Measurements from ENCODE around the gene EBF3.
A peak's percentile ranks its signal among the peaks of the same experiment; 100 is the strongest.

Gene EBF3

GRCh38 chr10:129892548-129893052, 71.5 kb downstream of the EBF3 start:
- DNase-seq (ENCODE audit: low read depth in 3 of 3, low spot score in 1 of 3), result no peak

DNA sequence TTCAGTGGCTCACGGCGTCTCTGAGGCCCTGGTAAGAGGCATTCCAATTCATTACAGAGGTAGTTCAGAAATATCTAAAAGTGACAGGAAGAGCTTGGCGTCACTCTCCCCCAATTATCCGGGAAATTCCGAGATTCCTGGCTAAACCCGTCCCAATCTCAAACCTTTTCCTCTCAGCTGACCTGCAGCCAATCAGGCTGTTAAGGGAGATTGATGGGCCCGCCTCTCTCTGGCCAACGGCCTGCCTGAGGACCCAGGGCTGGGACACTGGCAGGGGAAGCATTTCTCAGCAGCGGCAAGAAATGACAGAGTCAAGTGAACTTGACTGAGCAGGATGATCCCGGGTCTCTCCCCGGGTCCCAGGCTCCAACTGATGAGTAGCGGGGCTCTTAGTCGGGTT, 72.3 kb downstream of the EBF3 start:
- no peak for DNase-seq (ENCODE audit: low read depth in 3 of 3, low spot score in 1 of 3)

DNA sequence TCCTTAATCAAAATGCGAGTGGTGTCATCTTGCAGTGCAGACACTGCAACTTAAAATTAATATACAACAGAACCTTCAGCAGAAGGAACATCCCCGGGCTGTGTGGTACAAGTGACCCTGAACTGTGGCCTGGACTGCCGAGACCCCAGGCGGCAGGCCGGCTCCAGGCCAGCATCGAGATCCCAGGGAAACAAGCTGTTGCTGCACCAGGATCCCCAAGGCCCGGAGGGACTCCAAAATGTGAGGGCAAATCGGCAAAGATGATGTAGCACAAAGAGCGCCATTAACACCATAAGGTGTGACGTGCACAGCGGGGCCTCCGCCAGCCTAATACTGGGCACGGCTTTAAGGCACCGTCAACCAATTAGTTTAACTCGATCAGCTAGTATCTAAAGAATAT, 73.9 kb downstream of the EBF3 start:
- no peak for DNase-seq (ENCODE audit: low read depth in 3 of 3, low spot score in 1 of 3)

DNA sequence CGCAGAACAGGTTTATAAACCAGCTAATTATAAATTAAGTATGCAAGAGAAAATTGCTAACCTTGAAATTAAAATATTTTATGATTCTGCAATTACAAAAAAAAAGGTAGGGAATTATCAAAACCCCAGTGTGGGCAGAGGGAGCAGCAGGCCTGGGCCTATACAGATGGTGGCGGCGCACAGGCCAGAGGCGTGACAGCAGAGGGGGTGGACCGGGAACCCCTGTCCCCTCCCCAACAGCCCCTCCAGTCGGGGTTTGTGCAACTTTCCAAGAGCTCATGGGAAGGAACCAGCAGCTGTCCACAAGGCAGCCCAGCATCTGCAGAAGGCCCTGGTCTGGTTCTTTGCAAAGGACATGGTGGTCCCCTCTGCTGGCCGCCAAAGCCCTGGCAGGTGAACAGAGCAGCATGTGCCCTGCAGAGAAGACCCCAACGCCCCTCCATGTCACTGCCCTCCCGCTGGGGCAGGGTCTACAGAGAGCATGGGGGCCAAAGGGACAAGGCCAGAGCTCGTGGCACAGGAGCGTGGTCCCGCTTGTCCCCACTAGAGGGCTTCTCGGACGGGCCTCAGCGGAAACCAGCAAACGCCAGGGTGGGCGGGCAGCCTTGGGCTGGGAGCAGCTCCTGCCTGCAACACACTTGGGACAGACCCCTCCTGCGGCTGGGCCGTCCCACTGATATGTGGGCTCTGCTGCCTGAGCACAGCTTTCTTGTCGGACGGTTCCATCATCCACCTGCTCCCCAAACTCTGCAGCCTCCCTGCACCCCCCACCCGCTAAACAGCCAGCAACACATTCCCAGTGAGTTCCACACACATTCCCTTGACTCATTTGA, 75.1 kb downstream of the EBF3 start:
- DNase-seq (ENCODE audit: low read depth in 3 of 3, low spot score in 1 of 3), result peak in 1 of 3 donors; percentile 33

DNA sequence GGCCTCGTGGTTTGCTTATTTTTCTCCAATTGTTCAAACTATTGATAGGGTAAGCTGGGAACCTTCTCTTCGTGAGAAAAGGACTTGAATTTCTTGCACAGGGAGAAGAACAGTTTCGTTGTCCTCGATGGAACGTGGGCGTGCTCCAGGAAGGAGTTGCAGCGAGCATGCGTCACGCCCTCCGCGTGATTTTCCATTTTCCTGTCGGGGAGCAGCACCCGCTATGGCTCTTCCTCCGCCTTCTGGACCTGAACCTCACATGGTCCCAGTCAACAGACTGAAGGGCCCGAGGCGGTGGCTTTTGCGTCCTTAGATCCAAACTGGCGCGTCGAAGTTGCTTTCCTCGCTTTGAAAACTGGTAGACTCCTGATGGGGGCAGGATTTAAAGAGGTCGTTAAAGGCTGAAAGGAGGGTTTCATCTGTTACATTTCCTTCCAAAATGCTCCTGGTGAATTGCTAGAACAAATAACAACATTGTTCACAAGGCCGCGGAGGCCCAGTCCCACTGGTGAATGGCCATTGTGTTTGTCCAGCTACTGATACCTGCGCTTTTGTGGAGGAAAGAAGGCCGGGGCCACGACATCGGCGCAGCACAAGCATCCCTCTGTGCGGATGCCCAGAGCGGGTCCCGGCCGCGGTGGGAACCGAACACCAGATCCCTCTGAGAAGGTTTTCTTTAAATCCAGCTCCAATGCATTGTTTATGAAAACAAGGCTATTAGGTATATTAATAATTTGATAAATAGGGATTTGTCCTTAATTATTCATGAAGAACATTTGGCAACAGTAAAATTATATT, 75.9 kb downstream of the EBF3 start:
- DNase-seq (ENCODE audit: low read depth in 3 of 3, low spot score in 1 of 3), result no peak

DNA sequence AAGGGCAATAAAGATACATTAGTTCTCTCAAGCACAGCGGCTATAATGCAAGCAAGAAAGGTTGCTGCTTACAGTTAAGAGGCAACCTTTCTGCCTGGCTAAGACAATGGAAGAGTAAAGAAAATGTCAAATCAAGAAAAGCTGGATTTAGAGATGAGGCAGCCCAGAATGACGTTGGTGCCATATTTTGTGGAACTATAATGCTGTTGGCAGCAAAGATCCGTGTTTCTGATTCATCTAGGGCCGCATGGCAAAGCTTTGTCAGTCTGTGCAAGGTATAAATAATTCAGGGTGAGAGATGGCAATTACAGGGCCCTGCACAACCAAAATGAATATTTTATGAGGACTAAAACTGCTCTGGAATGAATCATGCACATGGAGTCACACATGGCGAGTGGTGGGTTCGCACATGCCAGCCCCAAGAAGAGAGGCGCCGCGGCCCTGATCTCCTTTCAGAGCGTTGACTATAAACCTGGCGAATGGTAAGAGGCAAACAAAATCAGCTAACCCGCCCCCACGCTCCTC, 76.6 kb downstream of the EBF3 start:
- no peak for DNase-seq (ENCODE audit: low read depth in 3 of 3, low spot score in 1 of 3)

- DNase-seq (ENCODE audit: low read depth in 3 of 3, low spot score in 1 of 3), result no peak
Measured at GRCh38 chr10:129886263-129886662, 77.8 kb downstream of the EBF3 start.

- DNase-seq (ENCODE audit: low read depth in 3 of 3, low spot score in 1 of 3), result no peak
Measured at GRCh38 chr10:129885526-129885925, 78.5 kb downstream of the EBF3 start.

DNA sequence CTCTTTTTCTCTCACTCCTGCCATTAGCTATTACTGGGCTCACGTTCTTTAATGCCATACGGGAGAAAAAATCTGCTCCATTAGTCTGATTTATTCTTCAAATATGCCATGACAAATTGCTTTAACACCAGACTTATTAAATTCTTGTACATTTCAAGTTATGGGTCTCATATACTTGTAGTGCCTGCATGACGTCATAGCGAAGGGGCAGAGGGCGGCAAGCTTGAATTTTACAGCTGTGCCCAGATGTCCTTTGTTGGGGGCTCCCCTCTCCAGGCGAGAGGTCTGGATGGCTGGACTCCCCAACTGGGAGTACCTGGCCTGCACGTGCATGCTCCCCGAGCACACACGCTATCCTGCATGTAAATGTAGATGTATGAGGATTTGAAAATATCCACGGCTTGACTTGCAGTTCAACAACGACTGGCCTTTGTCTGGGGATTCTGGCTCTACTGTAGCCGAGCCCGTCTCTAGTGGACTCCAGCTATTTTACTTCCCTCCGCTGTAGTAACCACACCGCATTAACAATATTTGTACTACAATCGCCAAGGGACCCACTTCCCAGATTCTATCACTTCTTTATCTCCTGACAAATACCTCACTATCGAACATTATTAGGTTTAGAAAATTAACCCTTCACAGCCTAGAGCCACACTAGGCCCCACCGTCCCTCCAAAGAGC, 79.5 kb downstream of the EBF3 start:
- no peak for DNase-seq (ENCODE audit: low read depth in 3 of 3, low spot score in 1 of 3)

- DNase-seq (ENCODE audit: low read depth in 3 of 3, low spot score in 1 of 3), result no peak
Measured at GRCh38 chr10:129883626-129884397, 80.3 kb downstream of the EBF3 start.

DNA sequence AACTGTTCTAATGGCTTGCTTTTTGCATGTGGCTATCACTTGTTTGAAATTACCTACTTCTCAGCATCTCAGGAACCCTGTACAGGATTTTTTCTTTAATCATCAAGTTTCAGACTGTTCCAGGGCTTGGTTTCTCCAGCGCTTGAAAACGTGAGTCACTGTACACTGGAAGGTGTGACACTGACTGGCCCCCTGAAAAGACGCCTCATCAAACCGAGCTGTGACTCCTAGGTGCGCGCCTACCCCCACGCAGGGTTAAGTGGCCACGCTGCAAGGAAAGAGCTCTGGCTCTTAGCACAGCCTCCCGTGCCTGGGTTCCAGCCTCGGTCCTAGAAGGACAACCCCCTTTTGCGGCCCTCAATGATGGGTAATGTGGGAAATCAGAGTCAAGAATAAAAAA, 81.0 kb downstream of the EBF3 start:
- DNase-seq (ENCODE audit: low read depth in 3 of 3, low spot score in 1 of 3), result no peak

GRCh38 chr10:129882291-129883010, 81.6 kb downstream of the EBF3 start:
- DNase-seq (ENCODE audit: low read depth in 3 of 3, low spot score in 1 of 3), result no peak

DNA sequence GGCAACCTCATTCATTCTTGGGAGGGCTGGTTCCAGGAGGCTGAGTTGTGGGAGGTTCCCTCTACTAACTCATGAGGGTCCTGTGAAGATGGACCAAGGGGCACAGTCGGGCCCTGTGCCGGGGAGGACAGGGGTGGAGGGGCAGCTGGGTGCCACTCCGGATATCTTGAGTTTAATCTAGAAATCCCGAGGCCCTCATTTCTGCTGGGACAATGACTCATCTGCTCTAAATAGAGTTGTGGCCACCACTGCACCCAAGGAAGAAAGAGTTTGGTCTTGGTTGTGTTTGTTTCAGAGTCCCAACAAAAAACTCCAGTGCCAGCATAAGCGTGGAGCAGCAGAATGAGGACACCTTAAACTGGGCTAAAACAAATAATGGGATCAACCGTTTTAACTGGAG, 82.4 kb downstream of the EBF3 start:
- DNase-seq (ENCODE audit: low read depth in 3 of 3, low spot score in 1 of 3), result no peak

DNA sequence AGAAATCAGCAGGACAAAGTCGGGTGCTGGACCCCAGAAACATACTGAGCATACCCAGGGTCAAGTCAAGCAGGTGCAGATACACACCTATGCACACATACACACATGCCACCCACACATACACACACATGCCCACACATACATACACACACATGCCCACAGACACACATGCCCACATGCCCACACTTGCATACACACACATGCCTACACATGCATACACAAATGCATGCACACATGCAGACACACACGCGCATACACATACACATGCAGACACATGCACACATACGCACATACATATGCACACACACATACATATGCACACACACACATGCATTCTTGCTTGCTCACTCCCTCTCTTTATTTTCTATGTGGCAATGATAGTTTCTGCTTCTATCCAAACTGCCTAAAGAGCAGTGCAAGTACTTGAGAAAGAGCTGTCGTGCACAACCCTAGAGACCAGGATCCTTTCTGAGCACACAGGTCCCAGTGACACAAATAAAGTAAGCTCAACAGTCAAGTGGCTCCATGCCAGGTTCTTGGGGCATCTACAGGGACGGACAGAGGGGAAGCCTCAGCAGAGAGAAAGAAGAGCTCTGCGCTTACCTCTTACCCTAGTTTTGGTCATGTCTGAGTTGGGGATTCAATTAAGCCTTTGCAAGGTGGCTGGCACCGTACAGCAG, 83.7 kb downstream of the EBF3 start:
- no peak for DNase-seq (ENCODE audit: low read depth in 3 of 3, low spot score in 1 of 3)

GRCh38 chr10:129879655-129880054, 84.4 kb downstream of the EBF3 start:
- no peak for DNase-seq (ENCODE audit: low read depth in 3 of 3, low spot score in 1 of 3)

DNA sequence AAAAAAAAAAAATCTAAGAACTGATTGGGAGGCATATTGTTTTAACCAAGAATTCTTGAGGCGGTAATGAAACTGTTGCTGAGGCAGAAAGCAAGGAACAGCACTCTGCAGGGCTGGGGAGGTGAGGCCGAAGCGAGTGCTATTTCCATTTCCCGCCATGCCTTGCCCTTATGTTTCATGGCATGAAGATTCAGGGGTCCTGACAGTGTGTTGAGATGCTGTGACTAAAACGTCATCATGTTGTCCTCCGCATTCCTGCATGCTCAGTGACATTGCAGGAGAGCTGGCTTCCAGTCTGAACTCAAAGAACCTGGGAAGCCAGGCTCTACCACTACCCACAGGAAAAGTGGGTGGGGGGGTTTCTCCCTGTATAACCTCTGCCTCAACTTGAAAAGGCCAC, 85.2 kb downstream of the EBF3 start:
- no peak for DNase-seq (ENCODE audit: low read depth in 3 of 3, low spot score in 1 of 3)

- DNase-seq (ENCODE audit: low read depth in 3 of 3, low spot score in 1 of 3), result peak in 1 of 3 donors; percentile 12
Measured at GRCh38 chr10:129877773-129878371, 86.2 kb downstream of the EBF3 start.

DNA sequence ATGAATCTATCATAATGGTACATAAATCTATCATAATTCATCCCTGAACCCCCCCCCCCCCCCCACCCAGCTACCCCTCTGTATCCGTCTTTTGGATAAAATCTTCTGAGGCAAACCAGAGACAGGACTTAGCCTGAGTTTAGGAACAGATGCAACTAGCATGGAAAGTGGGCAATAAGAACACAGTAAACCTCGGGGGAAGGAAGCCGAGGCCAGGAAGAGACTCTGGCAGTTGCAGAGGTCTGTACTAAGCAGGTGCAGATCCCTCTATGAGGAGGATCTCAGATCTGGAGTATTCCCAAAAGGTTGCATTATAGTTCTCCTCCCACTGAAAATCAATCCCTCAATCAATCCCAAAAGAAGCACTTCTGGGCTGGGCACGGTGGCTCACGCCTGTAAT, 87.2 kb downstream of the EBF3 start:
- DNase-seq (ENCODE audit: low read depth in 3 of 3, low spot score in 1 of 3), result no peak
